Fibroblast of lung (primary cell): ENCODE measurements around the gene SLC4A2.

Experiments used
- EZH2 ChIP-seq: IDR thresholded peaks from 2 replicates; pipeline ENCODE4 v1.5.1; 2012; ENCODE audit warnings: low read length, control low read depth, mild to moderate bottlenecking; ENCODE audit errors: missing control alignments
- TF ChIP-seq, protein P1 (sequence below), 2 donors: IDR thresholded peaks in 1 of 2; conservative IDR thresholded peaks in 1 of 2; 1 replicate in 1 of 2; 2 replicates in 1 of 2; pipeline ENCODE4 v1.5.1; 2011 to 2012; ENCODE audit warnings: low read length in 2 of 2, control low read depth in 1 of 2, inconsistent platforms in 1 of 2, low read depth in 1 of 2, mild to moderate bottlenecking in 1 of 2

DNA sequence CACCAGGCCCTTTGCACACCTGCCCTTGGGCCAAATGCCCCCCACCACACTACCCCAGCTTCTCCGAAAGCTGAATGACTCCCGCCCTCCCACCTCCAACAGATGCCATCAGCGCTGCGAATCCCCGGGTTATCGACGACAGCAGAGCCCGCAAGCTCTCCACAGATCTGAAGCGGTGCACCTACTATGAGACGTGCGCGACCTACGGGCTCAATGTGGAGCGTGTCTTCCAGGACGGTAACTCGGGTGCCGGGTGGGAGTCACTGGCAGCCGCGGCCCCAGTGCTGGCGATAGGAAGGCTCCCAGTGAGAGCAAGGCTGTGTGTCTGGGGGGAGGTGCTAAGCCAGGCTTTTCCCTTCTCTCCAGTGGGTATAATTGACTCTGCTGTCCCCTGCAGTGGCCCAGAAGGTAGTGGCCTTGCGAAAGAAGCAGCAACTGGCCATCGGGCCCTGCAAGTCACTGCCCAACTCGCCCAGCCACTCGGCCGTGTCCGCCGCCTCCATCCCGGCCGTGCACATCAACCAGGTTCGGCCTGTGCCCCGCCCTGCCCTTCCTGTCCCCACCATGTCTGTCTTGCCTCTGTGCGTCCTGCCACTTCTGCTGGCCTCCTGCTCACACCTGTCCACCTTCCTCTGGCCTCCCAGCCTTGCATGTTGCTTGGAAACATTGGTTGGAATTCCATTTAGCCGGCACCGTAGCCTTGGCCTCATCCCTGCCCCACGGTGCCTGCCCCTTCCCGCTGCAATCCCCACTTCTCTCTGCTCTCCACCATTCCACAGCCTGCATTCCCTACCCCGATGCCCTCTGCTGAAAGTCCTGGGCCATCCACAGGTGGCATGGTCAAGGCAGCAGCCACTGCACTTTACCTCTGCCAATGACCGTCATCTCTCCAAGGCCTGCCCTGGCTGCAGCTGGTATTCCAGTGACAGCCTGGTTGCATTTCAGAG is 59.0 kb downstream of the SLC4A2 start:
- TF ChIP-seq, protein P1, sequence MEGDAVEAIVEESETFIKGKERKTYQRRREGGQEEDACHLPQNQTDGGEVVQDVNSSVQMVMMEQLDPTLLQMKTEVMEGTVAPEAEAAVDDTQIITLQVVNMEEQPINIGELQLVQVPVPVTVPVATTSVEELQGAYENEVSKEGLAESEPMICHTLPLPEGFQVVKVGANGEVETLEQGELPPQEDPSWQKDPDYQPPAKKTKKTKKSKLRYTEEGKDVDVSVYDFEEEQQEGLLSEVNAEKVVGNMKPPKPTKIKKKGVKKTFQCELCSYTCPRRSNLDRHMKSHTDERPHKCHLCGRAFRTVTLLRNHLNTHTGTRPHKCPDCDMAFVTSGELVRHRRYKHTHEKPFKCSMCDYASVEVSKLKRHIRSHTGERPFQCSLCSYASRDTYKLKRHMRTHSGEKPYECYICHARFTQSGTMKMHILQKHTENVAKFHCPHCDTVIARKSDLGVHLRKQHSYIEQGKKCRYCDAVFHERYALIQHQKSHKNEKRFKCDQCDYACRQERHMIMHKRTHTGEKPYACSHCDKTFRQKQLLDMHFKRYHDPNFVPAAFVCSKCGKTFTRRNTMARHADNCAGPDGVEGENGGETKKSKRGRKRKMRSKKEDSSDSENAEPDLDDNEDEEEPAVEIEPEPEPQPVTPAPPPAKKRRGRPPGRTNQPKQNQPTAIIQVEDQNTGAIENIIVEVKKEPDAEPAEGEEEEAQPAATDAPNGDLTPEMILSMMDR (conservative IDR thresholded peaks at IDR 0.05 in 1 of 2, IDR thresholded peaks at IDR 0.05 in 1 of 2; ENCODE audit: low read depth in 1 of 2, low read length in 2 of 2), result no peak
- no peak for TF ChIP-seq EZH2
